HepG2 (cell line): ENCODE data around the gene ANTKMT. TPM values are rescaled to one million over a fixed set of nuclear protein-coding genes. Genes with fewer than 3 reads are reported as not detected.

Experiments used
- ATAC-seq: fragments of 200-7000 bp; cut with Tn5 transposase; 3 replicates; pipeline ENCODE4 v1.9.1; 2020; ENCODE audit warnings: mild to moderate bottlenecking, moderate library complexity
- BruUV-seq: library from RNA; stranded (reverse); fragments of 400-500 nt; replicated peaks from 2 replicates; lab custom pipeline; 2021; lab: Mats Ljungman, UMichigan
- CTCF ChIA-PET: fragments of 300-600 bp; formaldehyde crosslinking; extraction: SDS; loops from one replicate; lab custom pipeline; 2021; ENCODE audit warnings: low total read pairs, inconsistent platforms, low intra/inter-chr PET ratio; lab: Yijun Ruan, JAX
- POLR2A ChIA-PET: fragments of 350-600 bp; sonication (Branson Sonifier 250); formaldehyde crosslinking; loops from one replicate; lab custom pipeline; 2020; ENCODE audit warnings: antibody characterized with exemption, inconsistent platforms; lab: Yijun Ruan, JAX
- DNase-seq: peaks from one replicate; pipeline ENCODE4 v3.0.0-alpha.2; 2015; ENCODE audit warnings: low spot score
- FAIRE-seq: peaks from 3 replicates; lab custom pipeline; 2011; peaks lifted over from hg19 to GRCh38; lab: Jason Lieb, UNC
- H2AFZ ChIP-seq: one replicate; pipeline ENCODE4 v1.6.1; 2011; ENCODE audit warnings: low read length, inconsistent platforms
- H3K27ac ChIP-seq: fragments of 300-600 bp; 3 replicates; pipeline ENCODE4 v1.8.0; 2011; ENCODE audit warnings: mixed run types, mild to moderate bottlenecking, mixed read lengths, low read length, inconsistent platforms; ENCODE audit not compliant: insufficient read depth; ENCODE audit errors: extremely low read length
- H3K27me3 ChIP-seq, 2 experiments: fragments of 200-600 bp in 1 of 2; 2 replicates in 1 of 2; 3 replicates in 1 of 2; pipeline versions ENCODE4 v1.6.0 to v1.8.0; 2011; ENCODE audit warnings: low read length in 2 of 2, mild to moderate bottlenecking in 2 of 2, moderate library complexity in 2 of 2, inconsistent platforms in 1 of 2; ENCODE audit not compliant: insufficient read depth in 2 of 2, control insufficient read depth in 1 of 2
- H3K36me3 ChIP-seq, 2 experiments: fragments of 200-600 bp in 1 of 2; replicated peaks in 1 of 2; 2 replicates in 1 of 2; 3 replicates in 1 of 2; pipeline versions ENCODE4 v1.5.1 to v1.8.0; 2011; ENCODE audit warnings: low read length in 2 of 2, inconsistent platforms in 1 of 2; ENCODE audit not compliant: insufficient read depth in 2 of 2, control insufficient read depth in 1 of 2
- H3K4me1 ChIP-seq: 2 replicates; pipeline ENCODE4 v1.5.1; 2012; ENCODE audit warnings: low read length, inconsistent platforms; ENCODE audit not compliant: insufficient read depth
- H3K4me2 ChIP-seq: 2 replicates; pipeline ENCODE4 v1.6.0; 2011; ENCODE audit warnings: low read depth, low read length, inconsistent platforms
- H3K4me3 ChIP-seq, 3 experiments: fragments of 200-600 bp in 1 of 3; sonication (generic), shearing (Covaris generic) in 1 of 3; replicated peaks in 1 of 3; 2 replicates each; pipeline ENCODE4 v1.5.1; 2011 to 2016; ENCODE audit warnings: low read length in 3 of 3, inconsistent platforms in 2 of 3, low read depth in 2 of 3, mild to moderate bottlenecking in 2 of 3, control low read depth in 1 of 3, mixed read lengths in 1 of 3; ENCODE audit not compliant: insufficient read depth in 1 of 3
- H3K79me2 ChIP-seq: one replicate; pipeline ENCODE4 v1.6.1; 2011; ENCODE audit warnings: low read length, inconsistent platforms; ENCODE audit not compliant: insufficient read depth
- H3K9ac ChIP-seq: 2 replicates; pipeline ENCODE4 v1.6.0; 2011; ENCODE audit warnings: mild to moderate bottlenecking, low read depth, low read length, inconsistent platforms; ENCODE audit not compliant: insufficient read depth
- H3K9me3 ChIP-seq: 2 replicates; pipeline ENCODE4 v1.5.1; 2012; ENCODE audit warnings: mild to moderate bottlenecking, low read length
- H4K20me1 ChIP-seq: 2 replicates; pipeline ENCODE4 v1.6.0; 2011; ENCODE audit warnings: inconsistent platforms, mild to moderate bottlenecking, low read length, moderate library complexity; ENCODE audit not compliant: insufficient read depth
- ATM ChIP-seq: fragments of 450-650 bp; IDR thresholded peaks from 2 replicates; pipeline ENCODE4 v1.7.1; 2017; ENCODE audit warnings: mild to moderate bottlenecking, borderline replicate concordance
- BRD4 ChIP-seq: sonication (generic); formaldehyde crosslinking; IDR thresholded peaks from 2 replicates; pipeline ENCODE4 v1.4.0; 2020; ENCODE audit warnings: missing genetic modification reagents
- HCFC1 ChIP-seq: fragments of 150-350 bp; IDR thresholded peaks from 2 replicates; pipeline ENCODE4 v1.6.1; 2014; ENCODE audit warnings: low read depth, low read length
- JARID2 ChIP-seq: sonication (generic); formaldehyde crosslinking; IDR thresholded peaks from 2 replicates; pipeline ENCODE4 v1.8.1; 2023; ENCODE audit warnings: missing genetic modification reagents, inconsistent platforms; ENCODE audit not compliant: insufficient replicate concordance
- KDM3A ChIP-seq: IDR thresholded peaks from 2 replicates; pipeline ENCODE4 v1.6.1; 2018; ENCODE audit warnings: low read depth, missing compliant biosample characterization
- KLF16 ChIP-seq, 2 experiments: sonication (generic) in 1 of 2; formaldehyde crosslinking in 1 of 2; IDR thresholded peaks; 2 replicates each; pipeline versions ENCODE4 v1.6.1 to v1.8.0; 2016 to 2023; ENCODE audit warnings: missing genetic modification reagents in 2 of 2, missing compliant biosample characterization in 1 of 2
- MXI1 ChIP-seq: IDR thresholded peaks from 3 replicates; pipeline ENCODE4 v1.6.1; 2012; ENCODE audit warnings: low read depth, low read length, inconsistent platforms, borderline replicate concordance
- RCOR2 ChIP-seq: IDR thresholded peaks from 2 replicates; pipeline ENCODE4 v1.6.1; 2016; ENCODE audit warnings: missing biosample characterization, missing genetic modification reagents
- SAFB2 ChIP-seq: sonication (generic); formaldehyde crosslinking; IDR thresholded peaks from 2 replicates; pipeline ENCODE4 v1.5.1; 2020; ENCODE audit warnings: missing genetic modification reagents, low read depth, mild to moderate bottlenecking, borderline replicate concordance
- THRA ChIP-seq: sonication (generic); formaldehyde crosslinking; IDR thresholded peaks from 2 replicates; pipeline ENCODE4 v1.4.0; 2020; ENCODE audit warnings: missing genetic modification reagents, borderline replicate concordance
- TOE1 ChIP-seq: sonication (generic); formaldehyde crosslinking; IDR thresholded peaks from 2 replicates; pipeline ENCODE4 v1.4.0; 2020; ENCODE audit warnings: mild to moderate bottlenecking, missing genetic modification reagents
- XRCC5 ChIP-seq: fragments of 200-400 bp; formaldehyde crosslinking; optimal IDR thresholded peaks from 2 replicates; pipeline ENCODE3; 2017; ENCODE audit warnings: mild to moderate bottlenecking, low read length
- ZFP36L2 ChIP-seq: sonication (generic); formaldehyde crosslinking; IDR thresholded peaks from 2 replicates; pipeline ENCODE4 v1.4.0; 2020; ENCODE audit warnings: missing genetic modification reagents
- ZNF331 ChIP-seq: sonication (generic); formaldehyde crosslinking; IDR thresholded peaks from 2 replicates; pipeline ENCODE4 v1.4.0; 2020; ENCODE audit warnings: missing genetic modification reagents
- ZNF580 ChIP-seq: IDR thresholded peaks from 2 replicates; pipeline ENCODE4 v1.6.1; 2016; ENCODE audit warnings: low read depth, borderline replicate concordance
- ZNF670 ChIP-seq: sonication (generic); formaldehyde crosslinking; IDR thresholded peaks from 2 replicates; pipeline ENCODE4 v1.8.0; 2022; ENCODE audit warnings: mild to moderate bottlenecking, missing genetic modification reagents, borderline replicate concordance
- ZSCAN22 ChIP-seq: sonication (generic); formaldehyde crosslinking; IDR thresholded peaks from 2 replicates; pipeline ENCODE4 v1.4.0; 2020; ENCODE audit warnings: mild to moderate bottlenecking, missing genetic modification reagents
- WGBS: methylation state at CpG from one replicate; pipeline ENCODE4 v1.1.6; 2017; ENCODE audit warnings: low lambda C conversion rate; 5-methylcytosine and 5-hydroxymethylcytosine counted together
- in situ Hi-C: cut with HindIII; loops from 2 replicates; pipeline ENCODE4 v1.10.0; 2017; ENCODE audit warnings: low pct_unique_long_range_greater_than_20kb; ENCODE audit not compliant: extremely low pct_ligation_motif_present
- intact Hi-C: fragments of 100-400 bp; cut with micrococcal nuclease; formaldehyde crosslinking; loops from one replicate; pipeline ENCODE4 v1.10.0; 2022; ENCODE audit not compliant: unreplicated experiment
- polyA plus RNA-seq, 8 experiments: library from polyadenylated mRNA; depleted of rRNA in 3 of 8; stranded (reverse) in 7 of 8; unstranded in 1 of 8; fragments of >200 nt; fragmentation: Illumina TruSeq in 4 of 8; extraction: Trizol in 4 of 8; gene quantifications; 2 replicates each; pipeline versions ENCODE4 v1.2.1 to v1.2.3, GENCODE V29; 2011 to 2016; ENCODE audit warnings: low read depth in 4 of 8, missing spikeins in 1 of 8, mixed read lengths in 1 of 8; ENCODE audit not compliant: insufficient read depth in 1 of 8
- total RNA-seq, 5 experiments: library from RNA; depleted of rRNA; stranded (reverse); fragments of >200 nt; fragmentation: Illumina TruSeq; extraction: Trizol; gene quantifications; 2 replicates each; pipeline ENCODE4 v1.2.3, GENCODE V29; 2016; ENCODE audit warnings: low read depth in 1 of 5

Gene ANTKMT
- total and polyA plus RNA-seq, 2 of the 13 experiments (the other 11 are each of a cell fraction or from before 2014, with no cell fraction given), result 7.5 to 47.8 TPM

- Histone ChIP-seq H3K36me3 (no peaks in the 10 kb centered on the region), H4K20me1 (peaks cover 3% of the 10 kb centered on the region; the same call in 1 of the 2 replicates), H3K4me3 (no peak within 1 kb of the TSS), H2AFZ (no peak within 1 kb of the TSS), H3K9ac (no peak within 1 kb of the TSS), H3K27ac (no peak within 1 kb of the TSS), H3K27me3 (peaks cover 28 to 85% of the 10 kb centered on the region in 2 experiments; a peak in 4 of 5 replicates), H3K4me1 (no peaks in the 10 kb centered on the region), H3K9me3 (no peaks in the 10 kb centered on the region), H3K79me2 (no peaks in the 10 kb centered on the region), H3K4me2 (no peak within 1 kb of the TSS)
- DNase-seq, result no peak
- intact Hi-C loops (no loop called here), in situ Hi-C loops (no loop called here)
- ATAC-seq, result no peak
- no TSS peak for BruUV-seq
- ChIA-PET POLR2A (no interaction called here), CTCF (no interaction called here)
- 9% methylated on average over 14 of the region's 115 CpGs for WGBS
- no peak for FAIRE-seq
- TF ChIP-seq SAFB2 (CRISPR knock-in tag), result no peak
- TF ChIP-seq THRA (CRISPR knock-in tag), result no peak
- no peak for TF ChIP-seq ATM
- TF ChIP-seq XRCC5, result no peak
- TF ChIP-seq ZSCAN22 (CRISPR knock-in tag), result no peak
- TF ChIP-seq ZFP36L2, result no peak
- no peak for TF ChIP-seq HCFC1
- no peak for TF ChIP-seq ZNF580 (CRISPR knock-in tag)
- no peak for TF ChIP-seq ZNF331
- no peak for TF ChIP-seq TOE1 (CRISPR knock-in tag)
- no peak for TF ChIP-seq KDM3A (CRISPR knock-in tag)
- TF ChIP-seq BRD4 (CRISPR knock-in tag), result no peak
- no peak for TF ChIP-seq MXI1
- no peak for TF ChIP-seq RCOR2 (CRISPR knock-in tag)
- TF ChIP-seq ZNF670 (CRISPR knock-in tag), result no peak
- TF ChIP-seq JARID2, result no peak
- no peak for TF ChIP-seq KLF16 (CRISPR knock-in tag; IDR thresholded peaks at IDR 0.05)
Observed at GRCh38 chr16:705431-706188, 15.3 kb upstream of the ANTKMT start, which contains the start of gene FBXL16. Gene FBXL16, minus strand, starts transcription at chr16:705801. Its CDS starts 8,396 bp downstream, at chr16:697405.
